H1 (cell line): Measurements from ENCODE around the gene GPATCH2. TPM values are rescaled to one million over a fixed set of nuclear protein-coding genes. Genes with fewer than 3 reads are reported as not detected.

Experiments used
- RXRA ChIP-seq: IDR thresholded peaks from 2 replicates; pipeline ENCODE4 v1.6.1; 2011; ENCODE audit warnings: low read depth, mild to moderate bottlenecking, low read length, moderate library complexity; ENCODE audit not compliant: insufficient read depth
- polyA plus RNA-seq, 7 experiments: library from polyadenylated mRNA; depleted of rRNA in 3 of 7; stranded (reverse) in 5 of 7; unstranded in 2 of 7; fragments of >200 nt in 5 of 7; fragments of 200-250 nt in 2 of 7; gene quantifications; 1 replicate in 5 of 7; 2 replicates in 1 of 7; 4 replicates in 1 of 7; pipeline versions ENCODE4 v1.2.1 to v1.2.3, GENCODE V29; 2011 to 2013; ENCODE audit warnings: missing spikeins in 2 of 7, mixed read lengths in 2 of 7
- total RNA-seq: library from RNA; stranded (reverse); fragmentation: NEBNext Ultra II Directional; extraction: Animal tissue kit (Norgen Biotek cat#: 25700); gene quantifications from 2 replicates; pipeline ENCODE4 v1.2.1, GENCODE V29; 2021
- TF ChIP-seq, protein P1 (sequence below): IDR thresholded peaks from 2 replicates; pipeline ENCODE4 v1.6.1; 2012; ENCODE audit warnings: inconsistent platforms

GPATCH2 gene
- total and polyA plus RNA-seq, 2 of the 8 experiments (the other 6 are each of a cell fraction or from before 2014, with no cell fraction given): 3.9 to 13.1 TPM

DNA sequence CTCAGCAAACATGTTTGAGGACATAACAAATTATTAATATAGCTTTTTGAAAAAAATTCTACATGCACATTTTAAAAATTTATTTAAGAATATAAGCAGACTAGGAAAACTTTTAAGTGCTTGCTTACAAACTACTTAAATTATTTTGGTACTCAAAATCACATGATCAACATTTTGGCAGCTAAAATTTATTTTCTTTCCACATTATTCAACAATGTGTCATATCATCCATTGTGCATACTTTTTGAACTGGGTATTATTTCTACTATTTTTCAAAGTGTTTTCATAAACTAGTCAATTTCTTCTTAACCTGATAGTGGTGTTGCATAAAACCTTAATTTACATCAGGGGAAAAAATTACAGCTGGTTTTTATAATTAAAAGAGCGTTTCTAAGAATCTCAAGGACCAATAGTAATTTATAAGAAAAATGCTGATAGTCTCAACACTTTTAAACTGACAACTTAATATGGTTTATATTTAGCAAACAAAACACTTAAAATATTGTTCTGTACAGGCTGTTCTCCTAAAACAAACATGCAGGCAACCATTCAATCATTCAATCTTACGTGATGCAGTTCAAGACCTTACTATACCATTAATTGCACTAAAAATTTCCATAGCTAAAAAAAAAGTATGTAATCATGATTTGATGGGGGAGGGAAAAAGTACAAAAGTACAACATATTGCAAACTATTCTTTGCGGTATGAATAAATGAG lies 105.0 kb downstream of the GPATCH2 start (continued):
- TF ChIP-seq, protein P1, sequence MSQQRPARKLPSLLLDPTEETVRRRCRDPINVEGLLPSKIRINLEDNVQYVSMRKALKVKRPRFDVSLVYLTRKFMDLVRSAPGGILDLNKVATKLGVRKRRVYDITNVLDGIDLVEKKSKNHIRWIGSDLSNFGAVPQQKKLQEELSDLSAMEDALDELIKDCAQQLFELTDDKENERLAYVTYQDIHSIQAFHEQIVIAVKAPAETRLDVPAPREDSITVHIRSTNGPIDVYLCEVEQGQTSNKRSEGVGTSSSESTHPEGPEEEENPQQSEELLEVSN: no peak
- no peak for TF ChIP-seq RXRA
- TF ChIP-seq, all 59 proteins: peak for 0
